DLD1 (cell line): ENCODE data around the gene UNC45A.

Source experiments
- in situ Hi-C: cut with HindIII; loops from 2 replicates; pipeline ENCODE4 v1.10.0; 2017; ENCODE audit warnings: low sequenced_read_pairs

Gene UNC45A

GRCh38 chr15:90959894-90960293 lies 24.8 kb downstream of the UNC45A start:
- in situ Hi-C loops, result no loop called here

GRCh38 chr15:90960298-90961091 lies 25.4 kb downstream of the UNC45A start:
- in situ Hi-C loops, result no loop called here

DNA sequence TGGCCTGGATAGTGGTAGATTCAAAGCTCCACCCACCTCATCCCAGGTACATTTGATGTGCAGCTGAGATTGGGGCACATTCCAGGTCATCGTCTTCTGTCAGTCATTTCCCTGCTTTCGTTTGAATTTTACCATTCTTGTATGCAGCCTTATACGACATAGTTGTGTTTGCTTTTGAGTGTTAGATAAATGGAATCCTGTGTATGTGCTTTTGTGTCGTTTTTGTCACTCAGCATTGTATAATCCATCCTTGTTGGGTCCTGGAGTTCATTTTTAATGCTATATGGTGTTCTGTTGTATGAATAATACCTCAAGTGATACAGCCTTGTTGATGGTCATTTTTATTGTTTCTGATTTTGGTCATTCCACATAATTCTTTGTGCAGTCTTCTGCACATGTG lies 26.9 kb downstream of the UNC45A start:
- in situ Hi-C loops, result no loop called here

- in situ Hi-C loops, result no loop called here
Observed at GRCh38 chr15:90966262-90966661, 31.2 kb downstream of the UNC45A start.

- in situ Hi-C loops, result no loop called here
Observed at GRCh38 chr15:90967206-90967605, 32.1 kb downstream of the UNC45A start.

- in situ Hi-C loops, result no loop called here
Observed at GRCh38 chr15:90968434-90968833, 33.3 kb downstream of the UNC45A start.

DNA sequence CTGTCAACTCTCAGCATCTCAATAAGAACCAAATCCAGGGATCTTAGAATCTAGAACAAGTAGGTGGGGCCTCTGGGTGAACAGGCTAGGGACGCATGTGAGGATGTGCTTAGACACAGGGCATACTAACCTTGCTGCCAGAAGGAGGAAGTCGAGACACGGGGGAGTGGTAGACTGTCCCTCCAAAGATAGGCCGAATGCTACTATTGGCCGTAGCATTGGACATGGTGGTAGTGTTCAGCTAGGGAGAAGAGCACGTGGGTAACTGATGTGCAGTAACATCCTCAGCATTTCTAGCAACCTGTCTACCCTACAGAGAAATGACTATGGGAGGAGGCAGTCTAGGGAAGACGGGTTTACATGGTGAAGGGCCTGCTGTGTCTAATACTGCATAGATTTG lies 35.2 kb downstream of the UNC45A start:
- in situ Hi-C loops, result no loop called here

- in situ Hi-C loops, result no loop called here
Observed at GRCh38 chr15:90972133-90972532, 37.0 kb downstream of the UNC45A start.

DNA sequence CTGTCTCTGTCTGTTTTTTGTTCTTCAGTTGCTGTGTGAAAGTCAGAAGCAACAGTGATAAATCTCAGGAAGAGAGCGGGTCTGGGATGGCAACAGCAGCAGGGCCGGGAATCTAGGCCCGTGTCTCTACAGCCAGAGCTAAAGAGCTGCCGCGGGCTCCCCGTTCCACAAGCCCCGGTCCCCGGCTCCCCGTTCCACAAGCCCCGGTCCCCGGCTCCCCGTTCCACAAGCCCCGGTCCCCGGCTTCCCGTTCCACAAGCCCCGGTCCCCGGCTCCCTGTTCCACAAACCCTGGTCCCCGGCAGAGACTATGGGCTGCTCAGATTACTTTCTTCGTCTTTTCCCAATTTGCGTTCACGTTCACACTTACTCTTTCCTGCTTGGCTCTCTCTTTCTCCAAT lies 39.1 kb downstream of the UNC45A start:
- in situ Hi-C loops, result no loop called here

DNA sequence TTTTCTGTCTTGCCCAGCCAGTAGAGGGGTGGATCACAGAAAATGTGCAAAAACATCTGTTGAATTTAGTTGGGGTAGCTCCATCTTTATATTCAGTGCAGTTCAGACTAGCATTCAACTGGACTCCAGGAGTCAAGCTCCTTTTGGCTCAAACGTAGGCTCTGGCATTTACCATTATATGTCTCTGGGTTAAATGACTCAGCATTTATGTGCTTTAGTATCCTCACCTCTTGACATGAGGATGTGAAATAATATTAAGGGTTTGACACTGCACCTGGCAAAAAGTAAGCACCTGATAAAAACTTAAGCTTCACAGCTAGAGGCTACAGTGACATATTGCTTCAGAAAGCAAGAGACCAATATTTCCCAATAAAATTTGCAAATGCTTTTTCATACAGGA lies 44.5 kb downstream of the UNC45A start:
- in situ Hi-C loops, result no loop called here

- in situ Hi-C loops, result no loop called here
Observed at GRCh38 chr15:90981681-90982080, 46.6 kb downstream of the UNC45A start.

DNA sequence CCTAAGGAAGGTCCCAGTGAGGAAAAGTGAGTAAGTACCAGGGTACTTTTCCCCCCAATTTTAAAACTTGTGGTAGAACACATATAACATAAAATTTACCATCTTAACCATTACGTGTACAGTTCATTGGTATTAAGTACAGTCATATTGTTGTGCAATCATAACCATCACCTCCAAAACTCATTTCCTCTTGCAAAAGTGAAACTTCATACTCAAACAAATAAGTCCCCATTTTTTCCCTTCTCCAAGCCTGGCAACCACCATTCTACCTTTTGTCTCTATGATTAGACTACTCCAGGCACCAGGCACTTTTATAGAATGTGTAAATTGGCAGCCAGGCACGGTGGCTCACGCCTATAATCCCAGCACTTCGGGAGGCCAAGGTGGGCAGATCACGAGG lies 47.0 kb downstream of the UNC45A start:
- in situ Hi-C loops, result no loop called here

- in situ Hi-C loops, result no loop called here
Observed at GRCh38 chr15:90986790-90987507, 51.9 kb downstream of the UNC45A start.

DNA sequence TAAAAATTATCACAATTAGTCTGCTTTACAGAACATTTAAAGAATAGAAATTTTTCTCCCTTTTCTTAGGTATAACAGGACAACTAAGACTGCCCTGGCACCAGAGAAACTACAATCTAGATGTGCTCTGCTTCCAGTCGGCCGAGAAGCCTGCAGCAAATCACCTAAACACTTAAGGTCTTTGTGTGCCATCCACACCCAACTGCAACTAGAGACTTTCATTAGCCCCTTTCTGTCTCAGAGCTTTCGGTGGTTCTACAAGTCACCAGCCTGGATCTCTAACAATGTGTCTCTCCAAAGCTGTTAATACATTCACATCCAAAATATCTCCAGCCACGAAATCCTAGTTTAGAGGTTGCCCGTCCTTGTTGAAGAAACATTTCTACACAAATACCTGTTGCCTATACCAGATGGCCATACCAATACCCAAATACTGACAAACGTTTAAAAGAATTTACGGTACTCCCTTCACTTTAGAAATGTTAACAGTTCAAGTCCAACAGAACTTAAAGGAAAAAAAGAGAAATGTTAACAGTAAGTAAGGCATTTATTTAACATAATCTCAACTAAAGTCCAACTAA lies 52.6 kb downstream of the UNC45A start:
- in situ Hi-C loops, result no loop called here

- in situ Hi-C loops, result no loop called here
Observed at GRCh38 chr15:90988296-90988695, 53.2 kb downstream of the UNC45A start.

GRCh38 chr15:90989040-90989768 lies 54.1 kb downstream of the UNC45A start:
- in situ Hi-C loops, result no loop called here

DNA sequence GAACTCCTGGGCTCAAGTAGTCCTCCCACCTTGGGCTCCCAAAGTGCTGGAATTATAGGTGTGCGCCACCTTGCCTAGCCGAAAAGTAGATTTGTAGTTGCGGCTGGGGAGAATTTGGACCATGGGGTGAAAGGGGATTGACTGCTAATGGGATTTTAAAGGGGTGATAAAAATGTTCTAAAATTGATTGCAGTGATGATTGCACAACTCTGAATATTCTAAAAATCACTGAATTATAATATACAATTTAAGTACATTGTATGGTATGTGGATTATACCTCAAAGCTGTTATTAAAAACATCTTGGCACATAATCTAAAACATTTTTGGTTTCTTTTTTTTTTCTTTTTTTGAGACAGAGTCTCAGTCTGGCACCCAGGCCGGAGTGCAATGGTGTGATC lies 55.4 kb downstream of the UNC45A start:
- in situ Hi-C loops, result no loop called here

DNA sequence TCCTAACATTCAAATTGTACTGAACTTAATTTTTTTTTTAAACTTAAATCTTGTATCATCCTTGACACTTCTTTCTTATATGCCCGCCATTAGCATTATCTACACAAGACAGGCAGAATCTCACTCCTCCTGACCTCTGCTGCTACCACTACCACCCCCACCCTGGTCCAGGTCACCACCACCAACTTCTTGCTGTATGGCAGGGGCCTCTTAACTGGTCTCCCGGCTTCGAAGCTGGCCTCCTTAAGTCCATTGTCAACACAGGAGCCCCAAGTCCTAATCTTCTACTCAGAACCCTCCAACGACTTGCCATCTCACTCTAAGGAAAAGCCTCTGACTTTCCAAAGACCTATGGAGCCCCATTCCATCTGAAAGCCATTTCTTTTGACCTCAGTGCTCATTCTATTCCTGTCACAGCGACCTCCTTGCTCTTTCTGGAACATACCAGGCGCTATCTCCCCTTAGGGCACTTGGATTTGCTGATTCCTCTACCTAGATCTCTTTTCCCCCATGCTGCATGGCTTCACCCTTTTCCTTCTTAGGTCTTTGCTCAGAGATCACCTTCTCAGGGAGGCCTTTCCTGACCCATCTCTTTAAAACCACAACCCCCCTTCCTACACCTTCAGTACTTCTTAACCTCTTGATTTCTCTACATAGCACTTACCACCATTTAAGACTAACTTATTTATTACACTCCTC lies 56.7 kb downstream of the UNC45A start:
- in situ Hi-C loops, result no loop called here

GRCh38 chr15:90994059-90994416 lies 59.0 kb downstream of the UNC45A start:
- in situ Hi-C loops, result no loop called here

- in situ Hi-C loops, result no loop called here
Observed at GRCh38 chr15:90994417-90995311, 59.6 kb downstream of the UNC45A start, which contains the start of gene PRC1. Gene PRC1, minus strand, starts transcription at chr15:90994535. Its CDS starts 118 bp downstream, at chr15:90994417.
